ENCODE data around the gene BCL10. TPM values are rescaled to one million over a fixed set of nuclear protein-coding genes. Genes with fewer than 3 reads are reported as not detected.

BCL10 gene
- total RNA-seq, 2 experiments from 2014 or later = 30.6 to 32.3 TPM

DNA sequence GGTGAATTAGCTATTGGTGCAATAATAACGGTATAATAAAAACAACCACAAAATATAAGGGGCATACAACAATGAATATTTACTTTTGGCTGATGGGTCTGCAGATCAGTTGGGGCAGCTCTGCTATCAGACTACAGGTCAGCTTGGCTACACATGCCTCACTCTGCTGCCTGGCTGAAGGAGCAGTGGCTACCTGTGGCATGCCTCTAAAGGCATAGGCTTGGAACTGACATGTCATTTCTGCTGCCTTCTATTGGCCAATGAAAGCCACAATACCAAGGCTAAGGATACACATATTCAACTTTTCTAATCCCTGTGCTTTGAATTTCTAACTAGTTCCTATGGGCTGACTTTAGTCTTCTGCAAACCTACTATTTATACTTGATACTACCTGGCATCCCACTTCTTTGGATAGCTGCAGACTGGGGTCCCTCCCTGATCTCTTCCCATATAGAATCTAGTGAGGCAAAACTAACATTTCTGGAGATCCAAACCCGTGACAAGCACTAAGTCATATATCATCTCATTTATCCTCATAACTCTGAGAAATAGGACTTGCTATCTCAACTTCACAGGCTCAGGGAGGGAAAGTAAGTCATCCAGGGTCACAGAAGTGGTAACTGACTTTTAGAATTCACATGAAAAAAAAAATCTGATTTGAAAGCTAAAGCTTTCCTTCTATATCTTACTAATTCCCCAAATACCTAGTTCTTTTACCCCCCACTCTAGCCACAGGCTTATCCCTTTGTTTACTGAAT lies 56.4 kb downstream of the BCL10 start:
- ATAC-seq = no peak
- H3K36me3 Mint-ChIP-seq (ENCODE audit: low read depth) = no peaks in the 10 kb centered on the region

GRCh38 chr1:85216697-85217096 lies 59.7 kb downstream of the BCL10 start:
- no peaks in the 10 kb centered on the region for H3K36me3 Mint-ChIP-seq (ENCODE audit: low read depth)
- H3K27me3 Mint-ChIP-seq = peaks cover 15% of the 10 kb centered on the region
- no peak overlapping the region for H3K27ac Mint-ChIP-seq
- CTCF ChIA-PET = interaction anchor here (0.7 to 1.1 kb wide), 2 partner anchors 38 to 272 kb away, joined by 3 read pairs; no protein-coding TSS in a partner anchor
- no peak overlapping the region for H3K4me3 Mint-ChIP-seq
- H3K9me3 Mint-ChIP-seq = no peaks in the 10 kb centered on the region
- H3K4me1 Mint-ChIP-seq (ENCODE audit: low read depth) = no peaks in the 10 kb centered on the region
- TF ChIP-seq, protein P1, sequence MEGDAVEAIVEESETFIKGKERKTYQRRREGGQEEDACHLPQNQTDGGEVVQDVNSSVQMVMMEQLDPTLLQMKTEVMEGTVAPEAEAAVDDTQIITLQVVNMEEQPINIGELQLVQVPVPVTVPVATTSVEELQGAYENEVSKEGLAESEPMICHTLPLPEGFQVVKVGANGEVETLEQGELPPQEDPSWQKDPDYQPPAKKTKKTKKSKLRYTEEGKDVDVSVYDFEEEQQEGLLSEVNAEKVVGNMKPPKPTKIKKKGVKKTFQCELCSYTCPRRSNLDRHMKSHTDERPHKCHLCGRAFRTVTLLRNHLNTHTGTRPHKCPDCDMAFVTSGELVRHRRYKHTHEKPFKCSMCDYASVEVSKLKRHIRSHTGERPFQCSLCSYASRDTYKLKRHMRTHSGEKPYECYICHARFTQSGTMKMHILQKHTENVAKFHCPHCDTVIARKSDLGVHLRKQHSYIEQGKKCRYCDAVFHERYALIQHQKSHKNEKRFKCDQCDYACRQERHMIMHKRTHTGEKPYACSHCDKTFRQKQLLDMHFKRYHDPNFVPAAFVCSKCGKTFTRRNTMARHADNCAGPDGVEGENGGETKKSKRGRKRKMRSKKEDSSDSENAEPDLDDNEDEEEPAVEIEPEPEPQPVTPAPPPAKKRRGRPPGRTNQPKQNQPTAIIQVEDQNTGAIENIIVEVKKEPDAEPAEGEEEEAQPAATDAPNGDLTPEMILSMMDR (IDR thresholded peaks at IDR 0.05) = no peak
- POLR2A ChIA-PET = no interaction called here
- DNase-seq (no peak), ATAC-seq (no peak)
- intact Hi-C loops (cut with micrococcal nuclease) = no loop called here

More for the DNA sequence above, 56.4 kb downstream of the BCL10 start:
- POLR2A ChIA-PET = no interaction called here
- intact Hi-C loops (cut with micrococcal nuclease) = no loop called here
- H3K27ac Mint-ChIP-seq = no peak overlapping the region
- TF ChIP-seq, protein P1 (IDR thresholded peaks at IDR 0.05) = no peak
- no peaks in the 10 kb centered on the region for H3K9me3 Mint-ChIP-seq
- H3K4me1 Mint-ChIP-seq (ENCODE audit: low read depth) = no peaks in the 10 kb centered on the region
- no peak for DNase-seq
- CTCF ChIA-PET = interaction anchor here (1.0 kb wide), 1 partner anchor 275 kb away, joined by 4 read pairs; no protein-coding TSS in a partner anchor
- peaks cover 11% of the 10 kb centered on the region for H3K27me3 Mint-ChIP-seq
- H3K4me3 Mint-ChIP-seq = no peak overlapping the region

Other genes starting within 250 kb of the BCL10 start
- gene MCOLN3, start 228.1 kb downstream of the BCL10 start, total RNA-seq = under 1 TPM; 0.25 to 0.29 TPM
- 1 to 10 TPM; 4.8 to 5.2 TPM for gene SYDE2, start 75.6 kb downstream of the BCL10 start, total RNA-seq
- gene C1orf52, start 17.0 kb downstream of the BCL10 start, total RNA-seq = 10 to 100 TPM; 26.8 to 35.7 TPM
- gene DDAH1, start 188.5 kb upstream of the BCL10 start, total RNA-seq = under 1 TPM; 0.07 to 0.09 TPM